Cardiac muscle cell (in vitro differentiated cells and primary cell): ENCODE measurements around the gene CKB. TPM values are rescaled to one million over a fixed set of nuclear protein-coding genes. Genes with fewer than 3 reads are reported as not detected.

Source experiments
- DNase-seq, 2 donors: peaks; one replicate each; pipeline versions ENCODE4 v3.0.0 to v3.0.0-alpha.2; 2010 to 2017; ENCODE audit warnings: low read depth in 1 of 2, low spot score in 1 of 2
- H3K27ac ChIP-seq: fragments of 200-600 bp; sonication (generic); 2 replicates; pipeline ENCODE4 v1.5.1; 2016
- H3K27me3 ChIP-seq: fragments of 200-600 bp; sonication (generic); 2 replicates; pipeline ENCODE4 v1.6.0; 2016; ENCODE audit warnings: control low read depth
- H3K36me3 ChIP-seq: fragments of 200-600 bp; sonication (generic); 2 replicates; pipeline ENCODE4 v1.5.1; 2016; ENCODE audit warnings: control low read depth
- H3K4me1 ChIP-seq: fragments of 200-600 bp; sonication (generic); 2 replicates; pipeline ENCODE4 v1.8.1; 2017; ENCODE audit warnings: low read depth, mild to moderate bottlenecking, mixed run types
- H3K4me3 ChIP-seq: fragments of 200-600 bp; sonication (generic); 2 replicates; pipeline ENCODE4 v1.5.1; 2016; ENCODE audit warnings: mild to moderate bottlenecking
- H3K9me3 ChIP-seq: fragments of 200-600 bp; sonication (generic); 2 replicates; pipeline ENCODE4 v1.5.1; 2017; ENCODE audit warnings: low read depth, mild to moderate bottlenecking, control low read depth
- polyA plus RNA-seq: library from polyadenylated mRNA; unstranded; fragments of >200 nt; fragmentation: Nextera tagmentation; extraction: Ambion mirVana; gene quantifications from 2 replicates; pipeline ENCODE4 v1.2.1, GENCODE V29; 2016
- total RNA-seq: library from RNA; depleted of rRNA; stranded (reverse); fragments of >200 nt; gene quantifications from 2 replicates; pipeline ENCODE4 v1.2.3, GENCODE V29; 2016
- TF ChIP-seq, protein P1 (sequence below): IDR thresholded peaks from 2 replicates; pipeline ENCODE4 v1.5.1; 2012; ENCODE audit warnings: low read depth, mild to moderate bottlenecking, low read length

Gene CKB
- total and polyA plus RNA-seq, 2 experiments from 2014 or later: 169 to 327 TPM

DNA sequence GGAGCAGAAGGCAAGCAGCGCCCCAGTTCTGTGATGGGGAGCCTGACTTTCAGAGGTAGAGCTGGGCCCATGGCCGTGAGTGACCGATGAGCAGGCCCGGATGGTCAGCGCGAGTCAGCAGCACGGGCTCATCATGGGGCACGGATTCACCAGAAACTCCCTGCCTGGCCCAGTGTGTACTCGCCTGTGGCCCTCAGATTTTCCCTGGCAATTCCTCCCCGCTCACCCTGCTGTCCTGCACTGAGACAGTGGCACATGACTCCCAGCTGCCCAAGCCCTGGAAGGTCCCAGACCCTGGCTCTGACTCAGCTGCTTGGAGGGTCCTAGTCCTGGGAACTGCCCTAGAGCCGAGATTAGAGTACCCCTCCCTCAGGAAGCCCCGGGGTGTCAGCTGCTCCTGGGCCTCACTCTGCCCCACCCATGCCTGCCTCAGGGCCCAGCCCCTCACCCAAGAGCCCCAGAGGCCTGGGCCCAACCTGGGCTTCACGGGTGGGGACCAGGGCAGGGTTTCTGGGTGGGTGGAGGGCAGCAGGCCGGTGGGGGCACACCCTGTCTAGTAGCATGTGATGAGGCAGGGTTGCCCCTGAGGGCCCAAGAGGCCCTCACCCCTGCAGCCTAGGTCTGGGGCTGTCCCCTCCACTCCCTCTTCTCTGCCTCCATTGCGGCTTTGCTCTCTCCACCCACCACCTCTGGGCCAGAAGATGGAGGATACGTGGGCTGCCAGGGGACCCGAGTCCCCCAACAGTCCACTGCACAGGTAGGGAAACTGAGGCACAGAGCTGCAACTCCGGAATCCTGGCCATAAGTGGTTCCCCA, 14.8 kb upstream of the CKB start:
- no peak overlapping the region for H3K4me3 ChIP-seq
- H3K9me3 ChIP-seq: no peaks in the 10 kb centered on the region
- no peaks in the 10 kb centered on the region for H3K27me3 ChIP-seq
- TF ChIP-seq, protein P1, sequence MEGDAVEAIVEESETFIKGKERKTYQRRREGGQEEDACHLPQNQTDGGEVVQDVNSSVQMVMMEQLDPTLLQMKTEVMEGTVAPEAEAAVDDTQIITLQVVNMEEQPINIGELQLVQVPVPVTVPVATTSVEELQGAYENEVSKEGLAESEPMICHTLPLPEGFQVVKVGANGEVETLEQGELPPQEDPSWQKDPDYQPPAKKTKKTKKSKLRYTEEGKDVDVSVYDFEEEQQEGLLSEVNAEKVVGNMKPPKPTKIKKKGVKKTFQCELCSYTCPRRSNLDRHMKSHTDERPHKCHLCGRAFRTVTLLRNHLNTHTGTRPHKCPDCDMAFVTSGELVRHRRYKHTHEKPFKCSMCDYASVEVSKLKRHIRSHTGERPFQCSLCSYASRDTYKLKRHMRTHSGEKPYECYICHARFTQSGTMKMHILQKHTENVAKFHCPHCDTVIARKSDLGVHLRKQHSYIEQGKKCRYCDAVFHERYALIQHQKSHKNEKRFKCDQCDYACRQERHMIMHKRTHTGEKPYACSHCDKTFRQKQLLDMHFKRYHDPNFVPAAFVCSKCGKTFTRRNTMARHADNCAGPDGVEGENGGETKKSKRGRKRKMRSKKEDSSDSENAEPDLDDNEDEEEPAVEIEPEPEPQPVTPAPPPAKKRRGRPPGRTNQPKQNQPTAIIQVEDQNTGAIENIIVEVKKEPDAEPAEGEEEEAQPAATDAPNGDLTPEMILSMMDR: no peak
- no peak for DNase-seq
- H3K27ac ChIP-seq: no peak overlapping the region
- H3K4me1 ChIP-seq: no peaks in the 10 kb centered on the region
- H3K36me3 ChIP-seq: no peaks in the 10 kb centered on the region

DNA sequence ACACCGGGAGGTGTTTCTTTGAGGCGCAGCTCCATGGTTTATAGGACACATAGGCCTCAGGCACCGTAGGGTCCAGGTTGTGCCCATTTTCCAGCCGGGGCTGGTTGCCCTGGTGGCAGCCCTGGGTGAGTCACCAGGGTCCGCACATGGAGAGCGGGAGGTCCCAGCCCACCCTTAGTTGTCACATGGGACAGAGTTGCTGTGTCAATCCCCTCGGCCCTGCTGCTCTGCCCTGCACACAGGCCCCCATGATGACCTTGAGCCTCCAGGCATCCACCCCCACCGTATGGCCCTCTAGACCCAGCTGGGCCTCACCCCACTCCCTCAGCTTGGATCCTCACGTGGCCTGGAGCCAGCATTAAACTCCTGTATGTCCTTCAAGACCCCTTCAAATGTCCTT, 14.1 kb upstream of the CKB start:
- TF ChIP-seq, protein P1: no peak
- H3K27ac ChIP-seq: no peak overlapping the region
- no peaks in the 10 kb centered on the region for H3K4me1 ChIP-seq
- no peak for DNase-seq
- no peaks in the 10 kb centered on the region for H3K36me3 ChIP-seq
- H3K27me3 ChIP-seq: no peaks in the 10 kb centered on the region
- no peaks in the 10 kb centered on the region for H3K9me3 ChIP-seq
- H3K4me3 ChIP-seq: no peak overlapping the region

DNA sequence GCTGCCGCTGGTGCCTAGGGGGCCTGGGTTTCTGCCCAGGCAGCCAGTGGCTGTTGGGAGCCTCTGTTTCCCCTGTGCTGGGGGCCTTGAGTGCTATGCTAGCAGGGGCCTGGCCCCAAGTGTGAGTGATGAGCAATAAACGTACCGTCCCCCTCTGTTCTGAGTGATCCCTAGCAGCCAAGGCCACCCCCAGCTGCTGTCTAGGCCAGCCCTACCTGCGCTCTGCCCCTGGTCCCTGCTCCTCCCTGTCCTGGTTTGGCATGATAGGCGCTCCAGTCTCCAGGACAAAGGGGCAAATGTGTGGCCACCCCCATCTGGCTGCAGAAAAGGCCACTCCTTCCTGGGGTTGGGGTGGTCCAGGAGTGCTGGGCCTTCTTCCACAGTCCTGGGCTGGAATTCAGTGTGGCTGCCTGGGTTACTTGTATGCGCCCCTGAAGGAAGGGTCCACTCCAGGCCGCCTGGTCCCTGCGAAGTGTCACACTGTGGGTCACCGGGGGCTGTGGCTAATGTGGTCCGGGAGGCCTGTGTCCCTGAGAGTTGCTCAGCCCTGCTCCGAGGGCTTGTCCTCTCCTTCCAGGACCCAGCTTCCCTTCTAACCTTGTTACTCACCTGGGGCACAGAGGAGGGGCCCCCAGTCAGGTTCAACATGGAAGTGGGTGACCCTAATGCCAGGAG, 13.4 kb upstream of the CKB start:
- Histone ChIP-seq H3K9me3 (no peaks in the 10 kb centered on the region), H3K36me3 (no peaks in the 10 kb centered on the region), H3K4me3 (no peak overlapping the region), H3K27ac (no peak overlapping the region), H3K27me3 (no peaks in the 10 kb centered on the region), H3K4me1 (no peaks in the 10 kb centered on the region)
- TF ChIP-seq, protein P1: no peak
- no peak for DNase-seq

DNA sequence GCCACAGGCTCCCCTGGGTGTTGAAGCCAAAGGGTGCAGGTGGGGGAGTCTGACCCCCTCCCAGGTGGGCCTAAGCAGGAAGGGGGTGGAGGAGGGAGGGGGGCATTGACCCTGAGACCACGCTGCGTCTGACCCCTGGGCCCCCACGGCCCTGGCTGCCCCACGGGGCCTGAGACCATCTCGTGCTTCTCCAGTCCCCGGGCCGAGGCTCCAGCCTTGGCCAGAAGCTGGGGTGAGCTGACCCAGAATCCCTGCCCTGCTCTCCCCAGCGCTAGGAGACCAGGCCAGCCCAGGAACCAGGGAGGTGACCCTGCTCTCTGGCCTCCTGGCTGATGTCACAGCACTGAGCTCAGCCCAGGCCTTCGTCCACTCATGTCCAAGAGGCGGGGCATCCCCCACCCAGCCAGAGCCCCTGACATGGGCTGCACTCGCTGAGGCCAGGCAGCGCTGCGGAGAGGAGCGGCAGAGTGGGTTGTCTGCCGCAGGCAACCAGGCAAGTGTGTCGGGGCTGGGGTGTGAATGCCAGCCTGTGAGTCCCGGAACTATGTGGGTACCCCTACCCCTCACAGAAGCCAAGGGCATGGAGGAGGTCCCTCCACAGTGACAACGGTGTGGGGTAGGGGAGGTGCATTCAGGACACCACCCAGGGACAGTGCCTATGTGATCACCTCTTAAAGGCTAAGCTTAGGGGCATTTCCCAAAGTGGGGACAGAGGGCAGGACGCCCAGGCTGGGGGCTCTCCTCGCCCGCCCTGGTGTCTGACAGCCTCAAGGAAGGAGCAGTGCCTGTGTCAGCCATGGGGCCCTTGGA, 12.7 kb upstream of the CKB start:
- no peak overlapping the region for H3K27ac ChIP-seq
- no peak for DNase-seq

DNA sequence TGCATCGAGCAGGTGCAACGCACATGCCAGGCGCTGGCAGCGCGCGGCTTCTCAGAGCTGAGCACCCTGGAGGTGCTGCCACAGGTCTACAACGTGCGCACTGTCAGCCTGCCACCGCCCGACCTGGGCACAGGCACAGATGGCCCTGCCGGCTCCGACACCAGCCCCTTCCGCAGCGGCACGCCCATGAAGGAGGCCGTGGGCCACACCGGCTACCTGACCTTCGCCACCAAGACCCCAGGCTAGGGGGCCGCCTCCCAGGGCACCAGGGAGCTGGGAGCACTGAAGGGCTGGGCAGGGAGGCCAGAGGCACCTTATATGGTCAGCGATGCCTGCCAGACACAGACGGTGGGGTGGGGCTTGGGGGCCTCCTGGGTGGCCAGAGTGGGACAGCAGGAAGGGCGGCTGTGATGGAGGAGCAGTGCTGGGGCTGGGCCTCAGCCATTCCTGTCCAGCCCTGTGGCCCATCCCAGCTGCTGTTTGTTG, 12.0 kb upstream of the CKB start:
- H3K36me3 ChIP-seq: no peaks in the 10 kb centered on the region

More for the DNA sequence above, 12.7 kb upstream of the CKB start:
- Histone ChIP-seq H3K4me3 (no peak overlapping the region), H3K36me3 (no peaks in the 10 kb centered on the region), H3K27me3 (no peaks in the 10 kb centered on the region), H3K4me1 (no peaks in the 10 kb centered on the region), H3K9me3 (no peaks in the 10 kb centered on the region)
- TF ChIP-seq, protein P1: no peak

More for the DNA sequence above, 12.0 kb upstream of the CKB start:
- no peak overlapping the region for H3K27ac ChIP-seq
- H3K27me3 ChIP-seq: no peaks in the 10 kb centered on the region
- no peaks in the 10 kb centered on the region for H3K9me3 ChIP-seq
- no peak for DNase-seq
- H3K4me3 ChIP-seq: no peak overlapping the region
- H3K4me1 ChIP-seq: no peaks in the 10 kb centered on the region
- TF ChIP-seq, protein P1: no peak
